IPS-18c (cell line): Measurements from ENCODE around the gene INPP5A.
A peak's percentile ranks its signal among the peaks of the same experiment; 100 is the strongest.
"Not testable (repeated sequence)": the region's sequence is repeated elsewhere in the genome, so short reads cannot be mapped to it uniquely, and the experiment has no call there.

Experiments
- H3K4me3 ChIP-seq: 2 replicates; pipeline ENCODE4 v1.7.0; 2013; ENCODE audit warnings: low read depth, mild to moderate bottlenecking, low read length, moderate library complexity; ENCODE audit not compliant: insufficient read depth
- H3K9me3 ChIP-seq: one replicate; pipeline ENCODE4 v1.6.1; 2013; ENCODE audit warnings: mild to moderate bottlenecking, low read length, moderate library complexity; ENCODE audit not compliant: control insufficient read depth, insufficient read depth

Gene INPP5A, protein sequence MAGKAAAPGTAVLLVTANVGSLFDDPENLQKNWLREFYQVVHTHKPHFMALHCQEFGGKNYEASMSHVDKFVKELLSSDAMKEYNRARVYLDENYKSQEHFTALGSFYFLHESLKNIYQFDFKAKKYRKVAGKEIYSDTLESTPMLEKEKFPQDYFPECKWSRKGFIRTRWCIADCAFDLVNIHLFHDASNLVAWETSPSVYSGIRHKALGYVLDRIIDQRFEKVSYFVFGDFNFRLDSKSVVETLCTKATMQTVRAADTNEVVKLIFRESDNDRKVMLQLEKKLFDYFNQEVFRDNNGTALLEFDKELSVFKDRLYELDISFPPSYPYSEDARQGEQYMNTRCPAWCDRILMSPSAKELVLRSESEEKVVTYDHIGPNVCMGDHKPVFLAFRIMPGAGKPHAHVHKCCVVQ

DNA sequence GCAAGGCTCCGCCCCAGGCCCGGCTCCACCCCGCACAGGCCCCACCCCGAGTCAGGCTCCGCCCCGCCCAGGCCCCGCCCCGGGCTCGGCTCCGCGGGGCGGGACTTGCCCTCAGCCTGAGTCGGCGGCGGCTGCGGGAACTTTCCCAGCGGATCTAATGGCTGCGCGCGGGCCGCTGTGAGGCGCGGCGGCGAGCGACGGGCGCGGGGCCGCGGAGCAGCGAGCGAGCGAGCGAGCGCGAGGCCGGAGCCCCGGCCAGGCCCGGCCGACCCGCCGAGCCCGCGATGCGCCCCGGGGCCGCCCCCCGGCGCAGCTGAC is at the start of gene INPP5A:
TSS of gene INPP5A (plus strand) at position 104 of the 318 bp plus-strand sequence. CDS start 310 bp downstream, outside the sequence.
- H3K4me3 ChIP-seq, result peak within 1 kb of the TSS; percentile 71
- H3K9me3 ChIP-seq, result no peaks in the 10 kb centered on the region

DNA sequence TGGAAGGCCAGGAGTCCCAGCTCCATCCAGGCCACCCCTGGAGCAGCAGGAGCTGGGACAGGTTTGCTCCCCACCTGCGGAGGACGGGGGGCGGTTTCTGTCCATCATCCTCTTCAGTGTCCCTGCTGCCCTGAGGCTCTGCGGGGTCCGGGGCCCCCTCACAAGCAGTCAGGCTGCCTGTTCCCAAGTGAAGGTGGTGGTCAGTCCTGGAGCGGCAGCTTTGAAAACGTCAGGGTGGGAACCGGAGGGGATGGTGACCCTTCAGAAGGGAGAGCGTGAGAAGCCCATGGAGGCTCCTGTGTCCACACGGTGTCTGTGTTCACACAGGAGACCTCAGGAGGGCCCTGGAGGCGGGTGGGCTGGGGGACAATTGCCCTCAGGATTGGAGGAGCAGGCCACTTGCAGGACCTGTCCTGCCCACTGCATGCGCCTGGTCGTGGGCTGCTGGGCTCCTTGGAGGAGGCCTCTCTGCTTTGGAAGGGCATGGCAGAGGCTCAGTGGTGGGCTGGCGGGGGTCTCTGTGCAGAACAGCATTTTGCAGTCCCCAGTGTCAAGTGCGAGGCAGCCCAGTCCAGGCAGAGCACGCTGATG is 49.3 kb upstream of the INPP5A start:
- Histone ChIP-seq H3K9me3 (no peaks in the 10 kb centered on the region), H3K4me3 (no peak overlapping the region)

DNA sequence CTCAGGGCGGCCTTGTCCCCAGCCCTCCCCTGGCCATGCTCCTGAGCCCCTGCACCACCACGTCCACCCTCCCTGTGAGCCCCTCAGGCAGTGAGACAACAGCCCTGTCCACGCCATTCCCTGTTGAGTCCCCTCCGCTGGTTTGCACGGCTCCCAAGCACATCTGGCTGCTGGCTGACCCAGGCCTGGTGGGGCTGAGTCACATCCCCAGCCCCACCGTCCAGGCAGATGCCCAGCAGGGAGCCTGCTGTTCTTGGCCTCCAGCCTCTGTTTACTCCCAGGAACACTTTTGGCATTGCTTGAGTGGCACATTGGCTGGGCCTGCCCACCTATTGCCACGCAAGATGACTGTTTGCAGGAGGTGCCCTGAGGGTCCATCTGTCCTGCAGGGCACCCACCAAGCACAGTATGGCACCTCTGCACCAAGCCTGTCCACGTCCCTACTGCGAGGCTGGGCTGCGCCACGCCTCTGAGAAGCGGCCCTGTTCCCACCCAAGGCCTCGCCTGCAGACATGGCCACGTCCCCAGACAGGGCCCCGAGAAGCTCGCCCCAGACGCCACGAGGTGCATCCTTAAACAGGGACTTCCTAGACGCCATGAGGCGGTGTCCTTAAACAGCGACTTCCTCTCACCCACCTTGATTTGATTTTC is 48.4 kb upstream of the INPP5A start:
- Histone ChIP-seq H3K4me3 (no peak overlapping the region), H3K9me3 (no peaks in the 10 kb centered on the region)

DNA sequence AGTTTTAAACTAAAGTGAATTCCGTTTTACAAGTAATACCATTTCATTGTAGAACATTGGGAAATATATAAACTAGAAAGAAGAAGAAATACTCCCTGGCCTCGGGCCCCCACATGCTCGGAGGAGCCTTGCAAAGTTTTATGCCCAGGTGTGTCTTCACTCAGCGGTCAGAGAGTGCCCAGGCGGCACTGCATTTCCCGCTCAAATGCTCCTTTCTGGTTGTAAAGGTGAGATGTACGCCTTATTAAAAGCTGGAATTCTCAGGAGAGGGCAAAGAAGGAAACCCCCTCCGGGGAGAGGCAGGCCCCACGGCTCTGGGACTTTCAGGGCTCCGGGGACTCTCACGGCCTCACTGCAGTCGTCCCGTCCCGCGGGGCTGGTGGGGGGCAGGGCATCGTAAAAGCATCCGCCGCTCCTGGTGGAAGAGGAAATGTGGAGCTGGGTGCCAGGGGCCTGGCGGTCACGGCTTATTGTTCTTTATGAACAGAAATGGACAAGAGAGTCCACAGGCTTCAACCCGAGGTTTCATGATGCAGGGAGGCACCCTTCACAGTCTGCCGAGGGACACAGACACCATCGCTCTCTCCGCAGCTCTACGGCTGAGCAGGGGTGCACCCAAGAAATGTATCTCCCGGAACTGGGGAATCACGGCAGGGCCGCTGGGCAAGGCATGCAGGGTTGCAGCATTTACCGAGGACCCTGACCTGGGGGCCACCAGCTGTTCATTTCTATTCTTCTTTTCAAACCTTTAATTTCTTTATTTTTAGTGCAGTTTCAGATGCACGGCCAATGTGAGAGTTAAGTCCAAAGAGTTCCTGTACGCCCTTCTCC is 47.7 kb upstream of the INPP5A start:
- Histone ChIP-seq H3K4me3 (no peak overlapping the region), H3K9me3 (no peaks in the 10 kb centered on the region)

DNA sequence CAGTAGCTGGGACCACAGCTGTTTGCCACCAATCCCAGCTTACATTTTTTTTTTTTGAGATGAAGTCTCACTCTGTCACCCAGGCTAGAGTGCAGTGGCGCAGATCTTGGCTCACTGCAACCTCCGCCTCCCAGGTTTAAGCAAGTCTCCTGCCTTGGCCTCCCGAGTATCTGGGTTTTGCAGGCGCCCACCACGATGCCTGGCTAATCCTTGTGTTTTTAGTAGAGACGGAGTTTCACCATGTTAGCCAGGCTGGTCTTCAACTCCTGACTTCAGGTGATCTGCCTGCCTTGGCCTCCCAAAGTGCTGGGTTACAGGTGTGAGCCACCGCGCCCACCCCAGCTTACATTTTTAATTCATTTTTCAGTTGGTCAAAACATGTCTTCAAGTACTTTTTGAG is 46.1 kb upstream of the INPP5A start:
- H3K4me3 ChIP-seq, H3K9me3 ChIP-seq: not testable (repeated sequence)

DNA sequence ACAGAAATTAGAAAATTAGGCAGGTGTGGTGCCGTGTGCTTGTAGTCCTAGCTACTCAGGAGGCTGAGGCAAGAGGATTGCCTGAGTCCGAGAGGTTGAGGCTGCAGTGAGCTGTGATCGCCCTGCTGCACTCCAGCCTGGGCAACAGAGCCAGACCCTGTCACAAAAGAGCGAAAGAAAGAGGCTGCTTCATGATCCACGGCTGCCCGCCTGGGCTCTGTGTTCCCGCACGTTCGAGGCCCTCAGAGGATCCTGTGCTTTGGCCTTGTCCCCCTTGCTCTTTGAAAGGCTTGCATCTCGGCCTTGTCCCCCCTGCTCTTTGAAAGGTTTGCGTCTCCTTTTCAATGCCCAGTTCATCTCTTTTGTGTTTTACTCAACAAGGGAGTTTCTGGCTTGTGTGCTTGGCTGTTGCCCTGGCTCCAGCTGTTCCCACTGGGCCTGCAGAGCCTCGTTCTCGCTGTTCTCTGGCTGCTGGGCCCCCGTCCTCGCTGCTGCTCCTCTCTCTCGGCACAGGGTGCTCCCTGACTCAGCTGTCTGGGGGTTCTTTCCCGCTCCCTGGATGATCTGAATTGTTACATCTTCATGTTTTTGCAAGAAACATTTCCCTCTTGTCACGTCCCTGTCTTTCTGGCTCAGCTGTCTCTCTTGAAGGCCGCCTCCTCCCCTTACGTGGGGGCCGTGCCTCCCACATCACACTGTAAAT is 45.1 kb upstream of the INPP5A start:
- H3K9me3 ChIP-seq, result no peaks in the 10 kb centered on the region
- H3K4me3 ChIP-seq, result no peak overlapping the region

DNA sequence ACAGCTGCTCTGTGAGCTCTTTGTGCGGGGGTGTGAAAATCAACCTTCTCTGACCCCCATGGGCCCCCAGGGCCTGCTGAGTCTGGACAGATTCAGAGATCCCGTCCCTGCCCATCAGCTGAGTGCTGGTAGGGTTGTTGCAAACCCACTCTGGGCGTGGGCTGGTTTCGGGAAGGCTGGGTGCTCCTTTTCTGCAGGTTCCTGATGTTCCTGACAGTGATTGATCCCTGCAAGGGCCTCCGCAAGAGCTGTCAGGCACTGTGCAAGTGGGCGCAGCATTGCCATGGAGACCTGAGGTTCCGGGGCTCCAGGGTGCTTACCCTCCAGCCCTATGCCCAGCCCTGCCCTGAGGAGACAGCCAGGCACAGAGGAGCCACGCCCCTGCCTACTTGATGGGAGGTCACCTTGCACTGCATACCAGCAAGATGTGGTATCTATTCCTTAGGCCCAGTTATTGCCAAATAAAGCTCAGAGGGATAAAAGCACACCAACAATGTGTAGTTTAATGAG is 44.3 kb upstream of the INPP5A start:
- Histone ChIP-seq H3K4me3 (no peak overlapping the region), H3K9me3 (no peaks in the 10 kb centered on the region)

DNA sequence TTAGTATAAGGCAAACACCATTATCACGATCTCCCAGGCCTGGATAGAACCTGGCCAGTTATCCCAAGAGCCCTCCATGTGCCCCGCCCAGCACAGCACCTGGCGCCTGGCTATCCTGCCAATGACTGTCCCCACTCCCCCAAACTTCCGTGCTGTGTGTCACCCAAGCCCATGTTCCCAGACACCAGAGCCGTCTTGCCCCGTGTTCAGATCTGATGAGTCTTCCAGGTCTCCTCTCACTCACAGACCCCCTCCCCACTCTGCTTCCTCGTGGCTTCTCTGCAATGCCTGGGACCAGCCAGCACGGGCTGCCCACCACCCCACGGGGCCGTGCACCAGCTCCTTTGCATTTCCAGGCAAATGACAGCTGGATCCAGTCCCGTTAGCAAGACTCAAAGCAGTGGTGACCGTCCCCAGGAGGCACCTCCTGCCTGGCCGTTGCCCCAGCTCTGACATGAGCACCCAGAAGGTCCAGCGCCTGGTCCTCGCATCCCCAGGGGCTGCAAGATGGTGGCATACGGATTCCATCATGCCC is 43.8 kb upstream of the INPP5A start:
- Histone ChIP-seq H3K9me3 (no peaks in the 10 kb centered on the region), H3K4me3 (no peak overlapping the region)

DNA sequence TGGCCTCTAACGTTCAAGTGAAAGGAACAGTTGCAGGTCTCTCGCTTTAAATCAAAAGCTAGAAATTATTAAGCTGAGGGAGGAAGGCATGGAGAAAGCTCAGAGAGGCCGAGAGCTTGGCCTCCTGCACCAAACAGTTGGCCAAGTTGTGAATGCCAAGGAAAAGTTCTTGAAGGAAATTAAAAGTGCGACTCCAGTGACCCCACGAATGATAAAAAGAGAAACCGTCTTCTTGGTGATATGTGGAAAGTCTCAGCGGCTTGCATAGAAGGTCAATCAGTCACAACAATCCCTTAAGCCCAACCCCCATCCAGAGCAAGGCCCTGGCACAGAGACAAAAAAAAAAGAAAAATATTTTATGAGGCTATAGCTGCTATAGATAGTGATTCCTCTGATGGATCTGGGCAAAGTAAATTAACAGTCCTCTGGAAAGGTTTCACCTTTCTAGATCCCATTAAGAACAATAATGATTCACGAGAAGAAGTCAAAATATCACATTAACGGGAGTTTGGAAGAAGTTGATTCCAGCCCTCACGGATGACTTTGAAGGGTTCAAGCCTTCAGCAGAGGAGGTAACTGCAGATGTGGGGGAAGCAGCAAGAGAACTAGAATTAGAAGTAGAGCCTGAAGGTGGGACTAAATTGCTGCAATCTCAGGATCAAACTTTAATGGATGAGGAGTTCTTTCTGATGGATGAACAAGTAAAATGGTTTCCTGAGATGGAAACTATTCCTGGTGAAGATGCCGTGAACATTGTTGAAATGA is 42.5 kb upstream of the INPP5A start:
- no peaks in the 10 kb centered on the region for H3K9me3 ChIP-seq
- H3K4me3 ChIP-seq, result no peak overlapping the region

DNA sequence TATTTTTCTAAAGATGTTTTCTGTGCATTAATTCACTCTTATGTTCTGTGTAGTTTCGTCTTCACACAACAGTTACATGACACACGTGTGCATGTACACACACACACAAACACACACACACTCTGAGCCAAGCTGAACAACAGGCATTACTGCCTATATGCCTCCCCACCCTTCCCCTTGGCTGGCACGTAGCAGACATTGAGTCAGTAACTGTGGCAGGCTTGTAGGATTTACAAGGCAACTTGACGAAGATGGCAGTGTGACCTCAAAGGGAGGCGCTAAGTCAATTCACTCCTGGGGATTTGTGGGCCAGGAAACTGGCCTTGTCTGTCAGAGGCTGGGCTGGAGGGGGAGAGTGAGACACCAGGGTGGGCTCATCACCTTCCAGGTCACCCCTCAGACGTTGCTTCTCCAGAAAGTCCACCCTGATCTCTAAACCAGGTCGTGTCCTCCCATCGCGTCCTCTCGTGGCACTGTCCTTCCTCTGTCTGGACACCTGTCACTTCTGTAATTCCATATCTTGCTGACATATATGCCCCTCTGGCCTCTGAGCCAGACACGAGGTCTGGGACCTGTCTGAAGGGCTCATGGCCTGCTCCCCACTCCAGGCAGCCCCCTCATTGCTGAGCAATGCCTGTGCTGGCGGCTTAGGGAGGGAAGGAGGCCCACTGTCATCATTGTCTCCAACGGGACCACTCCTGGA is 41.1 kb upstream of the INPP5A start:
- H3K4me3 ChIP-seq, result no peak overlapping the region
- H3K9me3 ChIP-seq, result no peaks in the 10 kb centered on the region

DNA sequence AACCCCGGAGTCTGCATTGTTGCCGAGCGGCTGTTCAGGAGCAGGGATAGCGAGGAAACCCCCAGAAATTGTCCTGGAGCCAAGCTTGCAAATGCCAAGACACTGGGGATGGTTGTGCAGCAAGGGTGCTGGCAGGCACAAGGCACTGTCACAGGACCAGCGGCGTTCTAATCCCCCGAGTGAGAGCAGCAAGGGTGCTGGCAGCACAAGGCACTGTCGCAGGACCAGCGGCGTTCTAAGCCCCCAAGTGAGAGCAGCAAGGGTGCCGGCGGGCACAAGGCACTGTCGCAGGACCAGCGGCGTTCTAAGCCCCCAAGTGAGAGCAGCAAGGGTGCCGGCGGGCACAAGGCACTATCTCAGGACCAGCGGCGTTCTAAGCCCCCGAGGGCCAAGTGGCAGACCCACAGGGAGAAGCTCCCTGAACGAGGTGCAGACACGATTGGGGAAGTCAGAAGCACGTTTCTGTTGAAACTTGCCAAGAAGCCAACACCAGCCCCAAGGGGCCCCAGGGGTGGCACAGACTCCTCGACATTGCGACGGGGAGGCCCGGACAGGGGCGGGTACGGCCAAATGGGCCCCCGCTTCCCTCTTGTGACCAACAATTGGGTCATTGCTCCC is 40.4 kb upstream of the INPP5A start:
- no peaks in the 10 kb centered on the region for H3K9me3 ChIP-seq
- H3K4me3 ChIP-seq, result no peak overlapping the region

DNA sequence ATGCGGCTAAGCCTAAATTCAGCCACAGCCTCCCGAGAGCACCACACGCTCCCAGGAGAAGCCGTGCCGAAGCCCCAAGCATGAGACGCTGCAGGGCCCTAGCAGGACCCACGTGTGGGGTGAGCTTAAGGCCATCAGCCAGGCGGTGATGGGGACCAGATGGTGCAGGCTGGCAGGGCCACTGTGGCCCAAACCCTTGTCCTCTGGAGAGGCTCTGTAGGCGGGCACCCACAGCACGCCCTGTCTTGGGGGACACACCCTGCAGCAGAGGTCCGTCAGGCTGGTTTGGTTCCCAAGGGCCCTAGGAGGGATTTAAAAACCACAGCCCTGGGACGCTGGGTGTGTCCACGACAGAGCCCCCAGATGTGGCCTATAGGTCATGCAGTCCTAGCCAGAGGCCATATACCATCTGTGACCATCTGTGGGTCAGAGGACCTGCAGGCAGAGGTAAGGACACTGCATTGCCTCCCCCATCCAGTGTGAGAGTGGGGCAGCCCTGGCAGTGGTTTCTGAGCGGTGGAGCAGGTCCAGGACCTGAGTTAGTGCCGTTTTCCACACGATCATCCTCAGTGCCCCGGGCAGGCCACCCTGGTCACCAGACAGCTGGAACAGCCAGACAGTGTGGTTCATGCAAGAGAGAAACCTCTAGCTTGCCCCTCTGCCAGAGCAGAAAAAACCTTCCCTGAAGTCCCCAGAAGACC is 39.6 kb upstream of the INPP5A start:
- H3K9me3 ChIP-seq, result no peaks in the 10 kb centered on the region
- no peak overlapping the region for H3K4me3 ChIP-seq

DNA sequence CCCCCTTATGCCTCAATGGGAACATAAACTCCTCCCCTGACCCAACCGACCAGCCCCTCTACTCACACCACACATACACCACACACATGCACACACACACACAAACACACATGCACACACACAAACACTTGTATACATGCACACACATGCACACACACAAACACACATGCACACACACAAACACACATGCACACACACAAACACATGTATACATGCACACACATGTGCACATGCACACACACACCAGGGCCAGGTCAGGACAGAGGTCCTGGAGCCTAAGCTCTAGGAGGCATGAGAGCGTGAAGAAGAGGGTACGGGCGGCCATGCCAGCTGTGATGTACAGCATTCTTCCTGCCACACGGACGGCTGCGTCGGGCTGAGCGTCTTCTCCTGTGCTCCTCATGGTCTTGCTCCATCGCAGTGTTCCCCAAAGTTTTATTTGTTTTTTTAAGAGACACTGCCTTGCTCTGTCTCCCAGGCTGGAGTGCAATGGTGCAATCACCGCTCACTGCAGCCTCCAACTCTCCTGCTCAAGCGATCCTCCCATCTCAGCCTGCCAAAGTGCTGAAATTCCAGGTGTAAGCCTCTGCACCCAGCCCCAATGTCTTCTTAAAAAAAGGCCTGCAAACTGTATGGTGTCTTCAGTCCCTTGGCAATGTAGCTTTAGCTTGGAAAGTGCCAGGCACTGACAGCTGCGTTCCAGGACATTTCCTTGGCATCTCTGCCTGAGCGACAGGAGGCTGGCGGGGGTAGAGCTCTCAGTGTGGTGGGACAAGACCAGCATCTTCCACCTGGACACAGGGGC is 38.8 kb upstream of the INPP5A start:
- no peaks in the 10 kb centered on the region for H3K9me3 ChIP-seq
- H3K4me3 ChIP-seq, result no peak overlapping the region

DNA sequence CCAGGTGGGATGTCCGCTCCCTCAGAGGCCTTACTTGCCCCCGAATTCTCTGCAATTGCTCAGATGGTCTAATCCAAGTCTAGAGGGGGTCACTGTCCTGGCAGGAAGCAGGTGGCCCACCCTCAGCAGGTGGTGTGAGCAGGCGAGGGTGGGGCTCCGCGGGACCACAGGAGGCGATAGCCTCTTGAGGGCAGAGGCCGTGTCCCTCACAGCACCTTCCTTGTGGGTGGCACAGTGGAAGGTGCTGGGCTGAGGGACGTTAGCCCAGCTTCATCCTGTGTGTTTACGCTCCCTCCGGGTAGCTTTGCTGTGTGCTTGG is 38.3 kb upstream of the INPP5A start:
- H3K9me3 ChIP-seq, result no peaks in the 10 kb centered on the region
- H3K4me3 ChIP-seq, result no peak overlapping the region
